ENCODE measurements around the gene SFMBT1.

- TF ChIP-seq CTCF (IDR thresholded peaks at IDR 0.05; ENCODE audit: insufficient read depth, low read length, poor library complexity, severe bottlenecking) (no peak), EZH2phosphoT487 (conservative IDR thresholded peaks at IDR 0.05; ENCODE audit: low read length) (no peak)
Measured at GRCh38 chr3:53023072-53023823, 22.6 kb downstream of the SFMBT1 start.

Data from SU-DHL-6 (cell line).